AG04449 (cell line): ENCODE measurements around the gene NINJ1.
"Not testable (repeated sequence)": the region's sequence is repeated elsewhere in the genome, so short reads cannot be mapped to it uniquely, and the experiment has no call there.

Experiments used
- CTCF ChIA-PET: fragments of 350-600 bp; formaldehyde crosslinking; extraction: SDS; loops from one replicate; lab custom pipeline; 2021; ENCODE audit warnings: antibody characterized with exemption; lab: Yijun Ruan, JAX
- POLR2A ChIA-PET: fragments of 400-600, 350-600 bp; formaldehyde crosslinking; extraction: SDS; loops from one replicate; lab custom pipeline; 2020; ENCODE audit warnings: antibody characterized with exemption, inconsistent platforms; lab: Yijun Ruan, JAX
- DNase-seq: peaks from one replicate; pipeline ENCODE4 v3.0.0-alpha.2; 2010; ENCODE audit warnings: low read depth, low spot score
- H3K4me3 ChIP-seq: 2 replicates; pipeline ENCODE4 v1.5.1; 2011; ENCODE audit warnings: low read depth, mild to moderate bottlenecking, control low read depth, low read length
- TF ChIP-seq, protein P1 (sequence below): IDR thresholded peaks from one replicate; pipeline ENCODE4 v1.5.1; 2011; ENCODE audit warnings: mild to moderate bottlenecking, moderate library complexity, low read length, control low read depth, inconsistent platforms; ENCODE audit not compliant: insufficient read depth; ENCODE audit errors: missing control alignments

Gene NINJ1

DNA sequence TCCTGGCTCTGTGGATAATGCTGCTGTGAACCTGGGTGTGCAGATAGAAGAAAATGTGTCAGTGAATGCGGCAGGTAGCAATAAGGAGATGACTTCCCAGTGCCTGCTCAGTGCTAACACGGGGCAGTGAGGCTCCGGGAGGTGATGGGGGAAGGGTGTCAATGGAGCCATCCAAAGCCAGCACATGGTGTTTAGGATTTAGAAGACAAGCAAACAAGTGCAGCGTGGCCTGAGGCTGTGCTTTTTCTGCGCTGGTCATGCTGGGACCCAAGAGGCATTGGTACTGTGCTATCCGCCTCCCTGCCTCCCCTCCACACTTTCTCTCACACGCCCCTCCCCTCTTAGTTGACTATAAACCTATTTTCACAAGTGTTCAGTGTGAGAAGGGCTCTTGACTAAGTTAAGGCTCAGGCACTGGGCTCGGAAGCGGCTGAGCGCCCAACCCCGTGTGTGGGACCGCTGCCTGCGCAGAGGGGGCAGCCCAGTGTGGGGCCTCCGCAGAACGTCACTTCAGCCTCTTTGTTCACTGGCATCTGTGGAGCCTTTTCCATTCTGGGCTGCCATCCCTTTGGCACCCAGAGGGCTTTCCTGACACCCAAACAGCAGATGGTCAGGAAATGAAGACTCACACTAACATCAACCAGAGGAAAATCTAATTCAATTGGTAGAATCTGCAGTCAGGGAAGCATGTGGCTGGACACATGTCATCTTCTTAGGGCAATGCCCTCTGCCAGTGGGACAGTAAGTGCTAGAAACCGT, 21.8 kb upstream of the NINJ1 start:
- no peak for DNase-seq
- TF ChIP-seq, protein P1, sequence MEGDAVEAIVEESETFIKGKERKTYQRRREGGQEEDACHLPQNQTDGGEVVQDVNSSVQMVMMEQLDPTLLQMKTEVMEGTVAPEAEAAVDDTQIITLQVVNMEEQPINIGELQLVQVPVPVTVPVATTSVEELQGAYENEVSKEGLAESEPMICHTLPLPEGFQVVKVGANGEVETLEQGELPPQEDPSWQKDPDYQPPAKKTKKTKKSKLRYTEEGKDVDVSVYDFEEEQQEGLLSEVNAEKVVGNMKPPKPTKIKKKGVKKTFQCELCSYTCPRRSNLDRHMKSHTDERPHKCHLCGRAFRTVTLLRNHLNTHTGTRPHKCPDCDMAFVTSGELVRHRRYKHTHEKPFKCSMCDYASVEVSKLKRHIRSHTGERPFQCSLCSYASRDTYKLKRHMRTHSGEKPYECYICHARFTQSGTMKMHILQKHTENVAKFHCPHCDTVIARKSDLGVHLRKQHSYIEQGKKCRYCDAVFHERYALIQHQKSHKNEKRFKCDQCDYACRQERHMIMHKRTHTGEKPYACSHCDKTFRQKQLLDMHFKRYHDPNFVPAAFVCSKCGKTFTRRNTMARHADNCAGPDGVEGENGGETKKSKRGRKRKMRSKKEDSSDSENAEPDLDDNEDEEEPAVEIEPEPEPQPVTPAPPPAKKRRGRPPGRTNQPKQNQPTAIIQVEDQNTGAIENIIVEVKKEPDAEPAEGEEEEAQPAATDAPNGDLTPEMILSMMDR: no peak
- CTCF ChIA-PET: interaction anchor here (0.8 to 1.0 kb wide), 2 partner anchors 12 to 149 kb away, joined by 3 to 4 read pairs; no protein-coding TSS in a partner anchor
- no peak overlapping the region for H3K4me3 ChIP-seq
- POLR2A ChIA-PET: no interaction called here

DNA sequence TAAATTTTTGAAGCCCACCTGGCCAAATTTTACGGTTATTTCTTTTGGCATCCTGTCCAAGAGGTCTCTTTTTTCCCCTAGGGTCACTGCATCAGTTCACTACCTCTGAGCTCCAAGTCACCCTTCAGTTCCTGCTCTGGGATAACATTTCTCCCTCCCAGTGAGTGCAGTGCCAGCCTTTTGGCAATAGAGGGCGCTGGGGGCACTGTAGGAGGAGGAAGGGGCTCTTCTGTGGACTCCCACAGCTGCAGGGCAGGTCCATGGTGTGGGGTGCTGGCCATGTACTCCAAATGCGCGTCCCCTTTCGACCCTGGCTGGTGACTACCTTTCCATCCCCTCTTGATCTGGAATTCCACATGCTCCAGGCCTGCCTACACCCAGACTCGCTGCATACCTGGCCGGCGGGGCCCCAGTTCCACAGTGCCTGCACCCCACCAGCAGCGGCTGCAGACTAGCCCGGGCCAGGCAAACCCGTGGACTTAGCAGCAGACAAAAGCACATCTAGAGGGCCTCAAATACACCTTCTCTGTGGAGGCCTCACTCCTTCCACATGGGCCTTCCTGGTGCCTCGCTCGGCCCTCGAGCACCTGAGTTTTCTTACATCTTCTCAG, 20.3 kb upstream of the NINJ1 start:
- TF ChIP-seq, protein P1: peak; percentile 51
- POLR2A ChIA-PET: no interaction called here
- DNase-seq: no peak
- CTCF ChIA-PET: interaction anchor here (1.2 to 1.8 kb wide), 4 partner anchors 8 to 45 kb away, joined by 3 to 5 read pairs (median 4); no protein-coding TSS in a partner anchor
- no peak overlapping the region for H3K4me3 ChIP-seq

DNA sequence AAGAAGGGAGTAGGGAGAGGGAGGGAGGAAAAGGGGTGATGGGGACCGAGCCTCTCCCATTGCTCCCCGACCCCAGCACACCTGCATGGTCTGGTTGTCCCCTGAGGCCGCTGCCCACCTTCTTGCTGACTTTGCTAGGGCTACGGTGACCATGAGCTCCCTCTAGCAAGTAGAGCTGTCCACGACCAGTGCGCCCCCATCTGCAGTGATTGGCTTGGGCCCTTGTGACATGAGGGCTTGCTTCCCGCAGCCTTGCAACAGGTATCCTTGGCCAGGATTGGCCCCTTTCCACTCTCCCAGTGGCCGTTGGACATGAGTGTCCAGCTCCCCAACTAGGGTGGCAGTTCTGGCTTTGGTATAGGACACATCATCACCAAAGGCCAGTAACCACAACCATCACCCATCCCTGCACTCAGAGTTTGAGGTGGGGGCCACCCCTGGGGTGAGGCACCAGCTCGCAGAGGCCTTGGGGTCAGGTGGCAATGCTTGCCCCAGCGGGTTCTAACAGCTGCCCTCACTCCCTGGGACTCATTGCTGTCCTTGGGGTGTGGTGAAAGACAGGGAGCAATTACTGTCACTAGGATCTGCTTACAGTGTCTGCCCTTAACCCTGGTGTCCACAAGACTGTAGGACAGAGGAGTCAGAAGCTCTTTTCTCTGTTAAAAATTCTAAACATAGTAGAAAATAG, 17.2 kb upstream of the NINJ1 start:
- ChIA-PET POLR2A (no interaction called here), CTCF (interaction anchor here (0.6 to 1.1 kb wide), 2 partner anchors 42 to 154 kb away, joined by 3 read pairs; no protein-coding TSS in a partner anchor)
- no peak overlapping the region for H3K4me3 ChIP-seq
- TF ChIP-seq, protein P1: no peak
- no peak for DNase-seq

DNA sequence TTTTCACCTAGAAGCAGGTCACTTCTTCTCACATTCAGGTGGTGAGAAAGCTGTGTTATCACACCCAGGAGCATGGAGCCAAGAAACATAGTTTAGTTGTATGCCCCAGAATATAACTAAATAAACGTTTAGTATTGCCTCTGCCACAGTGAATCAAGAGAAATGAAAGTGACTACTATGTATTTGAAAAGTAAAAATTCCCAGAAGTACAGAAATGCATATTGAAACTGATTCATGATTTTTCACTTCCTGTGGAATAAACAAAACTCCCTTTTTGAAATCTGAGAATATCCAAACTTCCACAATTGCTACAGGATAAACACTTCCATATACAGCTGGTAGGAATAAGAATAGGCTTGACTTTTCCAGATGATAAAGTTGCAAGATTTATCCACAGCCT, 15.3 kb upstream of the NINJ1 start:
- H3K4me3 ChIP-seq: no peak overlapping the region
- no peak for DNase-seq
- ChIA-PET POLR2A (no interaction called here), CTCF (no interaction called here)
- TF ChIP-seq, protein P1: no peak

DNA sequence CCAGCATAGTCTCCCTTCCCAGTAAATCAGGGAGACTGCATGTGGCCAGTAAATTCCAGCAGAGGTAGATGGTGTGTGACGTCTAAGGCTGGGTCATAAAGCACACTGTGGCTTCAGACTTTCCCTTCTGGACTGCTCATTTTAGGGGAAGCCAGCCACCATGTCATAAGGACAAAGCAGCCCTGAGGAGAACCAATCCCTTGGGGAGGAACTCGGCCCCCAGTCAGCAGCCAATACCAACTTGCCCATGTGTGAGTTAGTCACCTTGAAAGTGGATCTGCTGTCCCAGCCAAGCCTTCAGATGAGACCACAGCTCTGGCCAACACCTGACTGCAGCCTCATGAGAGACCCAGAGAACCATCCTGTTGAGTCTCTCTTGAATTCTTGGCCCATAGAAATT, 14.7 kb upstream of the NINJ1 start:
- CTCF ChIA-PET: no interaction called here
- TF ChIP-seq, protein P1: no peak
- no peak for DNase-seq
- H3K4me3 ChIP-seq: no peak overlapping the region
- POLR2A ChIA-PET: no interaction called here

DNA sequence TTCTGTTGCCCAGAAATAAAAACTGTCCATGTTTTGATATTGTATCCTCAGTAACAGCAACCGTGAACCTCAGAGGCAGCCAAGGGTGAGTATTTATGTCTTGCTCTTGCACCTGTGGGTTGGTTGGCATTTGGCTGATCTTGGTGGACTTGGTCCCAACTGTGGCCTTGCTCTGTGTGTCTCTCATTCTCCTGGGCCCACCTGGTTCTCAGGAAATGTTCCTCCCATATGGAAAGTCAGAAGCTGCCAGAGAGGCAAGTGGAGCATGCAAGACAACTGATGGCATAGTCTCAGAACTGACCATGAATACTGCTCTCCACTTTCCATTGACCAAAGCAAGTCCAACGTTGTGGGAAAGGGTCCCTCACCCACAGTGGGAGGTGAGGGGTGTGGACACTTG, 13.6 kb upstream of the NINJ1 start:
- TF ChIP-seq, protein P1: no peak
- DNase-seq: no peak
- H3K4me3 ChIP-seq: no peak overlapping the region
- ChIA-PET CTCF (no interaction called here), POLR2A (no interaction called here)

DNA sequence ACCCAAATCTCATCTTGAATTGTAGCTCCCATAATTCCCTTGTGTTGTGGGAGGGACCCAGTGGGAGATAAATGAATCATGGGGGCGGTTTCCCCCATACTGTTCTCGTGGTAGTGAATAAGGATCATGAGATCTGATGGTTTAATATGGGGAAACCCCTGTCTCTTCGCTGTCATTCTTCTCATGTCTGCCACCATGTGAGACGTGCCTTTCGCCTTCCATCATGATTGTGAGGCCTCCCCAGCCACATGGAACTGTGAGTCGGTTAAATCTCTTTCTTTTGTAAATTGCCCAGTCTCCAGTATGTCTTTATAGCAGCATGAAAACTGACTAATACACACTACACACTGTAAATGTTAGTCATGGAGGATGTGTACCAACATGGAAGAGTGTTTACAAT, 12.6 kb upstream of the NINJ1 start:
- CTCF ChIA-PET, POLR2A ChIA-PET, H3K4me3 ChIP-seq, DNase-seq: not testable (repeated sequence)
